T1000 (cell line): ENCODE results near the gene ANKRD45.
A peak's percentile ranks its signal among the peaks of the same experiment; 100 is the strongest.
"Not testable (repeated sequence)": the region's sequence is repeated elsewhere in the genome, so short reads cannot be mapped to it uniquely, and the experiment has no call there.

ENCODE experiments used
- DNase-seq: peaks from one replicate; lab custom pipeline; 2025; ENCODE audit warnings: mixed read lengths; lab: John Stamatoyannopoulos, UW

The ANKRD45 gene

DNA sequence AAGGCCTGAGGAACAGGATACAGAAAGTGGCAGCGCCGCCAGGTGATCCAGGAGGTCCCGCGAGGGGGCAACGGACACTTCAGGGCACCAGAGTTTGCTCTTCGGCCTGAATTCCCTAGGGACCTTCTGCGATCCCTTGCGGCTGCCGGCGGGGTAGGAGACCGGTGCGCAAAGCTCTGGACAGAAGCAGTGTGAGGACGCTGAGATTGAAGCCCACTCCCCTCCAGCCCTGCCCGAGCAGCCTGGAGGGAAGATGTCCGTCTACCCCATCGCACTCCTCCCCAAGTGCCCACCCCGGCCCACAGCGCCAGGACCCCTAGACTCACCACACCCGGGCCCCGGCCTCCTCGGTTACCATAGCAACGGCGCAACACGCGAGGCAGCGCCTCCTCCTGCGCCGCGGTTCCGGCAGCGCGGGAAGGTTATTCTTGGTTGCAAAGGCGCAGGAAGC is at the start of gene ANKRD45:
ANKRD45 (minus strand) TSS at position 361 of the 451 bp plus-strand sequence. CDS start 10,433 bp downstream, outside the sequence.
- no peak for DNase-seq

- DNase-seq: no peak
These were observed 47.6 kb upstream of the ANKRD45 start for GRCh38 chr1:173717238-173717637.

DNA sequence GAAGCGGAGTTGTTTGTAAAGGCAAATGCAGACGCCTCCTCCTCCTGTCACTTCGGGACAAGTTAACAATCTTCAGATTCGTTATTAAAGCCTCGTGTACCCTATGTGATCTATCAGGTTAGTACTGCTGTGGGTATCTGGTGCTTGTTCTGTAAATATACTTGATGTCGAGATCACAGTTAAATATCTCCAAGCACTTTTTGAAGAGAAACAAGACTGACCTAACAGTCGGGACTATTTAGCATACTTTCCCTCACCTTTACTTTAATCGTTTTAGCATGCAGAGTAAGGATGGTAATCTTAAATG is 45.8 kb upstream of the ANKRD45 start:
- no peak for DNase-seq

- DNase-seq: peak; percentile 78
These were observed 45.3 kb upstream of the ANKRD45 start, which contains the start of gene KLHL20 for GRCh38 chr1:173714759-173715537. TSS of gene KLHL20 (plus strand) at chr1:173714981. CDS start at chr1:173716044, 1,063 bp downstream.

DNA sequence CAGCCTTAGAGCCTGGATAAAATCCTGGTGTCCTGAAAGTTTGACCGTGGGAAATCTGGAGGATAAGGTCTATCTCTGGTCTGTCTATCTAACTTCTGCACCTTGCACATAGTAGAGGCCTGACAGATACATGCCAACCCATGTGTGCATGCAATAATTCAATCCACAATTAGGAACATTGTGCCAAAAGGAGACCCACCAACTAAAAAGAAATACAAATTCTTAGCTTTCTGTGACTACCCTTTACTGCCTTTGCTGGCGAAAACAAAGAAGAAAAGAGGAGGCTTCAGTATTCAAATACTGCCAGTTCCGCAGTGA is 44.7 kb upstream of the ANKRD45 start:
- no peak for DNase-seq

- no peak for DNase-seq
These were observed 39.1 kb upstream of the ANKRD45 start for GRCh38 chr1:173708787-173709186.

GRCh38 chr1:173705117-173705516 is 35.5 kb upstream of the ANKRD45 start:
- no peak for DNase-seq

DNA sequence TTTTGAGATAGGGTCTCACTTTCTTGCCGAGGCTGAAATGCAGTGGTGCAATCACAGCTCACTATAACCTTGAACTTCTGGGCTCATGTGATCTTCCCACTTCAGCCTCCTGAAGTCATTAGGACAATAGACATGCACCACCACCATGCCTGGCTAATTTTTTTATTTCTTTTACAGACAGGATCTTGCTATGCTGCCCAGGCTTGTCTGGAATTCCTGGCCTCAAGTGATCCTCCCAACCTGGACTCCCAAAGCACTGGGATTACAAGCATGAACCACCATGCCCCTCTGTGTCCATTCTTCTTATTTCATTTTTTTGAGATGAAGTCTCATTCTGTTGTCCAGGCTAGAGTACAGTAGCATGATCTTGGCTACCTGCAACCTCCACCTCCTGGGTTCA is 33.1 kb upstream of the ANKRD45 start:
- no peak for DNase-seq

- not testable (repeated sequence) for DNase-seq
These were observed 31.6 kb upstream of the ANKRD45 start for GRCh38 chr1:173701299-173701698.

GRCh38 chr1:173693238-173693637 is 23.6 kb upstream of the ANKRD45 start:
- DNase-seq: no peak

- no peak for DNase-seq
These were observed 18.6 kb upstream of the ANKRD45 start for GRCh38 chr1:173688300-173688699.

DNA sequence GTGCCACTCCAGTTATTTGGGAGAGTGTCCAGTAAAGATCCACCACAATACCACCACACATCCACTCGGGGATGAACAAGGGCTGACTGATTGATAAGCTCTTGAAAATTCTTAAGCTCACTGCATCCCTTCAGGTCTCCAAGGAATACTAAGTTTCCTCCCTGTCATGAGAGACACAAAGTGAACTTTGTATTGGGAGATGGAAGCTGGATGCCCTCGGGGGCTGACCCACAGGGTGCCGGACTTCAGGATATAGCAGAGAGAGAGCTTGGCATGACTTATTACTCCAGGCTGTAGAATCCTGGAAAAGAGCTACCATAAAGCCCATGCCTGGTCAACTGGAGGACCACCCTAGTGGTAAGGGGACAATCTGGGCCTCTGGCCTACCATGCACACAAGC is 15.5 kb upstream of the ANKRD45 start:
- not testable (repeated sequence) for DNase-seq

DNA sequence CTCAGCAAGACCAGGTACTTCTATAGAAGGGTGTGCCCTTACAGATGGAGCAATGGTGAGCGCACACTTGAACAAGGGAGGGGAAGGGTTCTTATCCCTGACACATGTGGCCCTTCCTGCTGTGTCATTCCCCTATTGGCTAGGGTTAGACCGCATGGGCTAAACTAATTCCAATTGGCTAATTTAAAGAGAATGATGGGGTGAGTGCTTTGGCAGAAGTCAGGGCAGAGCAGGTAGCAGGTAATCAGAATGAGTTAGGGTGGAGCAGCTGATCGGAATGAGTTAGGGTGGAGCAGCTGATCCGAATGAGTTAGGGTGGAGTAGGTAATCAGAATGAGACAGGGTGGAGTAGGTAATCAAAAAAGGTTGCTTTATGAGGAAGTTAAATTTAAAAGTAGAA is 14.2 kb upstream of the ANKRD45 start:
- not testable (repeated sequence) for DNase-seq

GRCh38 chr1:173682184-173682583 is 12.5 kb upstream of the ANKRD45 start:
- DNase-seq: no peak

GRCh38 chr1:173680152-173680551 is 10.5 kb upstream of the ANKRD45 start:
- DNase-seq: not testable (repeated sequence)

GRCh38 chr1:173674496-173674895 is 4.8 kb upstream of the ANKRD45 start:
- not testable (repeated sequence) for DNase-seq

- no peak for DNase-seq
These were observed 3.0 kb downstream of the ANKRD45 start for GRCh38 chr1:173666646-173667045.

- no peak for DNase-seq
These were observed 6.5 kb downstream of the ANKRD45 start for GRCh38 chr1:173663159-173663558.

DNA sequence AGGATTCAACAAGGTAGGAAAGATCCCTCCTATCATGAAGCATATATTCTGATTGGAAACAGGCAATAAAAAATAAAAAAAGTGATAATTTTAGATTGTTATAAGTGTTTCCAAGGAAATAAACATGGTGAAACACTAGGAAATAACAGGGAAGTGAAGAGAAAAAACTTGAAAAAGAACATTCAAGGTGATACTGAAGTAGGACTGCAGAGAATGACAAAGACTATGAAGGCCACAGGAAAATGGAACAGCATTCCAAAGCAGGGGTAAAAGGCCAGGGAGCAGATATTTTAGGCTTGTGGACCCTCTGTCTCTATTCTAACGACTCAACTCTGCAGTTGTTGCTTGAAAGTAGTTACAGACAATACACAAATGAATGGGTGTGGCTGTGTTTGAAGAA is 7.9 kb downstream of the ANKRD45 start:
- no peak for DNase-seq

- no peak for DNase-seq
These were observed 8.4 kb downstream of the ANKRD45 start for GRCh38 chr1:173661271-173661670.

DNA sequence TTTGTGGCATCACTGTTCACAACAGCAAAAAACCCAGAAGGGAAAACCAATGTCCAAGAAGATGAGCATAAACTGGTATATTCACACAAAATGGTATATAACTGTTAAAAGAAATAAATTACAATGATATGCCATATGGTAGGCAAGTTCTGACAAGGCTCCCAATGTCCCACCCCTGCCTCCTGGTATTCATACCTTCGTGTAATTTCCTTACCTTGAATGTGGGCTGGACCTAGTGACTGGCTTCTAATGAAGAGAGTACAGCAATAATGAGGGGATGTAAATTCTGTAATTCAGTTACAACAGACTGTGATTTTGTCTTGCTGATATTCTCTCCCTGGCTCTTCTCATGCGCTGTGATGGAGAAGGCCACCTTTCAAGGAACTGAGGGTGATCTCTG is 9.3 kb downstream of the ANKRD45 start:
- DNase-seq: no peak

DNA sequence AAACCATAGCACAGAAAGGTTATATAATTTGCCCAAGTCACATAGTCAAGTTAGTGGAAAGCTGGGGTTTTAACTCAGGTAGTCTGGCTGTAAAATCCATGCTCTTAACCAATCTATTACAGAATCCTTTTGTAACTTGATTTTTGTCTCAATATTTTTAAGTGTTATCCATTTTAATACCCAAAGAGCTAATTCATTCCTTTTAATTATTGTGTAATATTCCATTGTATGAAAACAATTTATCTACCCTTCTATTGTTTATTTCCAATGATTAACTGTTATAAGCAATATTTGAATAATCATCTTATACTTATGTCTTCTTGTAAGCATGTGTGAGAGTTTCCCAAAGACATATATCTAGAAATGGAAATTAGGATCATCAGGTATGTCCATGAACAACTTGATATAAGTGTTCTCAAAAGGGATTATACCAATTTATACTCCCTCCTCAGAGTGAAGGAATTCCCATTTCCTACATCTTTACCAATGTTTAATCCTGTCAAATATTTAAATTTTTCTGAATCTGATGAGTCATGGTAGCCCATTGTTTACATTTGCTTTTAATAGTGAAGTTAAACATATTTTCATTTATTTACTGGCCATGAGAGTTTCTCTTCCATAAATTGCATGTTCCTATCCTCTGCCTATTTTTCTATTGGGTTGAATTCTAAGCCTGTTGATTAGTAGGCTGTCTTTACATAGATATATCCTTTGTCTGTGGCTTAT is 20.6 kb downstream of the ANKRD45 start:
- no peak for DNase-seq

DNA sequence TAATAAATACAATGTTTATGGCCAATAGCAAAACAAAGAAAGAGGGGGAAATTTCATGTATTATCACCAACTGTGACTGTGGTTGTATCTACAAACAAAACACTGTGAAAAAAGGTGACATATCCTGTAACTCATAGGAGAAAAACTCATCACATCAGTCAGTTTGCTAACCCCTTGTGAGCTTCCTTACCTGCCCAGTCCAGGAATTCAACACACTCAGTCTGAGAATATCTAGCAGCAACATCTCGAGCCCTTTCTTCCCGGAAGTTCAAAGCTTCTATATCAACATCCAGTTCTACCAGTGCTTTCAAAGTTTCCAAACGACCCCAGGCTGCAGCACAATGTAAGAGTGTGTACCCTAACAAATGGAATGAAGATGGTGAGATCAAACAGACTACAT is 23.0 kb downstream of the ANKRD45 start:
- no peak for DNase-seq
